K562 (cell line): ENCODE results near the gene IPO13. TPM values are rescaled to one million over a fixed set of nuclear protein-coding genes. Genes with fewer than 3 reads are reported as not detected.

ENCODE experiments used
- ATAC-seq: fragments of 200-7000 bp; cut with Tn5 transposase; 3 replicates; pipeline ENCODE4 v1.9.1; 2020; ENCODE audit warnings: moderate library complexity
- BruUV-seq: library from RNA; stranded (reverse); fragments of 400-500 nt; replicated peaks from 2 replicates; lab custom pipeline; 2021; lab: Mats Ljungman, UMichigan
- CTCF ChIA-PET: fragments of 300-600 bp; formaldehyde crosslinking; extraction: SDS; loops from one replicate; lab custom pipeline; 2021; ENCODE audit warnings: low intra/inter-chr PET ratio; lab: Yijun Ruan, JAX
- POLR2A ChIA-PET: fragments of 300-600, 350-650 bp; sonication (Branson Sonifier 250); formaldehyde crosslinking; extraction: SDS; loops from one replicate; lab custom pipeline; 2021; ENCODE audit warnings: antibody characterized with exemption, inconsistent platforms; lab: Yijun Ruan, JAX
- DNase-seq, 4 experiments: peaks; one replicate each; pipeline versions ENCODE4 v3.0.0 to v3.0.0-alpha.2; 2011 to 2018; ENCODE audit warnings: low spot score in 3 of 4, mixed read lengths in 3 of 4; ENCODE audit errors: extremely low read depth in 1 of 4
- FAIRE-seq: peaks from 2 replicates; lab custom pipeline; 2011; peaks lifted over from hg19 to GRCh38; lab: Jason Lieb, UNC
- H2AFZ ChIP-seq: 2 replicates; pipeline ENCODE4 v1.6.0; 2011; ENCODE audit warnings: low read depth, low read length, control low read depth, inconsistent platforms
- H3K27ac ChIP-seq: fragments of 200-600 bp; 3 replicates; pipeline ENCODE4 v1.8.0; 2011; ENCODE audit warnings: low read depth, mild to moderate bottlenecking, control low read depth, inconsistent platforms, low read length, moderate library complexity, mixed read lengths; ENCODE audit errors: extremely low read depth
- H3K27me3 ChIP-seq, 2 experiments: fragments of 300-600 bp in 1 of 2; 2 replicates in 1 of 2; 3 replicates in 1 of 2; pipeline versions ENCODE4 v1.6.0 to v1.8.0; 2011; ENCODE audit warnings: inconsistent platforms in 2 of 2, low read length in 2 of 2, mild to moderate bottlenecking in 1 of 2, mixed read lengths in 1 of 2, moderate library complexity in 1 of 2; ENCODE audit not compliant: control insufficient read depth in 2 of 2, insufficient read depth in 2 of 2
- H3K36me3 ChIP-seq: fragments of 300-600 bp; 3 replicates; pipeline ENCODE4 v1.8.0; 2011; ENCODE audit warnings: mild to moderate bottlenecking, low read length, inconsistent platforms; ENCODE audit not compliant: control insufficient read depth, insufficient read depth
- H3K4me1 ChIP-seq, 2 experiments: fragments of 200-600 bp in 1 of 2; replicated peaks in 1 of 2; 2 replicates in 1 of 2; 3 replicates in 1 of 2; pipeline versions ENCODE4 v1.5.1 to v1.8.0; 2011; ENCODE audit warnings: inconsistent platforms in 2 of 2, low read length in 2 of 2, mild to moderate bottlenecking in 1 of 2, mixed read lengths in 1 of 2, moderate library complexity in 1 of 2; ENCODE audit not compliant: control insufficient read depth in 2 of 2, insufficient read depth in 2 of 2
- H3K4me2 ChIP-seq: 2 replicates; pipeline ENCODE4 v1.6.1; 2011; ENCODE audit warnings: low read length, control low read depth, inconsistent platforms, mixed read lengths; ENCODE audit not compliant: insufficient read depth
- H3K4me3 ChIP-seq: fragments of 200-600 bp; sonication (generic), shearing (Covaris generic); 2 replicates; pipeline ENCODE4 v1.5.1; 2016; ENCODE audit warnings: control low read depth, inconsistent platforms
- H3K79me2 ChIP-seq: fragments of 200-600 bp; 3 replicates; pipeline ENCODE4 v1.8.0; 2011; ENCODE audit warnings: low read length, inconsistent platforms; ENCODE audit not compliant: control insufficient read depth, insufficient read depth
- H3K9ac ChIP-seq, 2 experiments: 2 replicates each; pipeline versions ENCODE4 v1.6.0 to v1.6.1; 2011; ENCODE audit warnings: low read depth in 2 of 2, low read length in 2 of 2, control low read depth in 1 of 2, inconsistent platforms in 1 of 2, mild to moderate bottlenecking in 1 of 2, mixed read lengths in 1 of 2; ENCODE audit not compliant: insufficient read depth in 1 of 2
- H3K9me1 ChIP-seq: one replicate; pipeline ENCODE4 v1.6.0; 2011; ENCODE audit warnings: inconsistent platforms, mild to moderate bottlenecking, low read length, moderate library complexity; ENCODE audit not compliant: control insufficient read depth, insufficient read depth
- H3K9me3 ChIP-seq: replicated peaks from 2 replicates; pipeline ENCODE4 v1.5.1; 2011; ENCODE audit warnings: low read depth, low read length, inconsistent platforms; ENCODE audit not compliant: control insufficient read depth, insufficient read depth
- H4K20me1 ChIP-seq: replicated peaks from 2 replicates; pipeline ENCODE4 v1.6.1; 2011; ENCODE audit warnings: low read length, inconsistent platforms, mixed read lengths; ENCODE audit not compliant: control insufficient read depth, insufficient read depth
- DPF2 ChIP-seq: fragments of 450-650 bp; IDR thresholded peaks from 2 replicates; pipeline ENCODE4 v1.6.1; 2016
- GATA2 ChIP-seq: sonication (generic); formaldehyde crosslinking; IDR thresholded peaks from 2 replicates; pipeline ENCODE4 v1.4.0; 2020; ENCODE audit warnings: mild to moderate bottlenecking, missing genetic modification reagents
- NFYB ChIP-seq: IDR thresholded peaks from 2 replicates; pipeline ENCODE4 v1.6.1; 2011; ENCODE audit warnings: mild to moderate bottlenecking, moderate library complexity; ENCODE audit not compliant: insufficient read length; ENCODE audit errors: extremely low read depth
- POLR2AphosphoS5 ChIP-seq: IDR thresholded peaks from 2 replicates; pipeline ENCODE4 v1.6.1; 2011; ENCODE audit warnings: mild to moderate bottlenecking, low read depth, low read length, moderate library complexity; ENCODE audit not compliant: control insufficient read depth, insufficient read depth
- SMARCA4 ChIP-seq: fragments of 450-650 bp; IDR thresholded peaks from 2 replicates; pipeline ENCODE4 v1.6.1; 2016
- TAL1 ChIP-seq: fragments of 450-650 bp; IDR thresholded peaks from 2 replicates; pipeline ENCODE4 v1.6.1; 2016; ENCODE audit warnings: mild to moderate bottlenecking
- TCF3 ChIP-seq: sonication (generic); formaldehyde crosslinking; IDR thresholded peaks from 2 replicates; pipeline ENCODE4 v1.4.0; 2020; ENCODE audit warnings: mild to moderate bottlenecking, missing genetic modification reagents
- YBX1 ChIP-seq: fragments of 450-650 bp; IDR thresholded peaks from 2 replicates; pipeline ENCODE4 v1.7.1; 2016; ENCODE audit warnings: mild to moderate bottlenecking
- WGBS: fragments of 100-300 bp; shearing (Covaris generic); methylation state at CpG from one replicate; pipeline ENCODE4 v1.1.6; 2016; ENCODE audit warnings: low coverage, mixed read lengths; ENCODE audit not compliant: insufficient coverage; ENCODE audit errors: missing lambda C conversion rate; 5-methylcytosine and 5-hydroxymethylcytosine counted together
- in situ Hi-C: fragments of 300-500 bp; cut with MboI; formaldehyde crosslinking; loops from 4 replicates; pipeline ENCODE4 v1.15.0; 2018; ENCODE audit warnings: inconsistent platforms, mixed read lengths
- intact Hi-C: fragments of 100-400 bp; cut with micrococcal nuclease; formaldehyde crosslinking; loops from 2 replicates; pipeline ENCODE4 v1.14.2; 2022
- polyA plus RNA-seq, 8 experiments: library from polyadenylated mRNA; depleted of rRNA in 4 of 8; stranded (reverse) in 5 of 8; unstranded in 3 of 8; fragments of >200 nt; fragmentation: Nextera tagmentation in 2 of 8; fragmentation: Illumina TruSeq in 1 of 8; extraction: Ambion mirVana in 2 of 8; extraction: Trizol in 1 of 8; gene quantifications; 2 replicates each; pipeline versions ENCODE4 v1.2.1 to v1.2.3, GENCODE V29; 2011 to 2014; ENCODE audit warnings: inconsistent platforms in 1 of 8, missing spikeins in 1 of 8
- total RNA-seq, 7 experiments: library from RNA; depleted of rRNA in 6 of 7; stranded (reverse); fragments of >200 nt in 6 of 7; fragmentation: Illumina TruSeq in 2 of 7; extraction: Trizol in 2 of 7; gene quantifications; 2 replicates each; pipeline versions ENCODE4 v1.2.1 to v1.2.3, GENCODE V29; 2011 to 2021; ENCODE audit warnings: low replicate concordance in 1 of 7
- TF ChIP-seq, protein P1 (sequence below): fragments of 250-450 bp; sonication (Bioruptor Pico); IDR thresholded peaks from 2 replicates; pipeline ENCODE4 v1.4.0; 2020
- TF ChIP-seq, protein P2 (sequence below): sonication (generic); formaldehyde crosslinking; IDR thresholded peaks from 2 replicates; pipeline ENCODE4 v1.9.0; 2022; ENCODE audit warnings: mild to moderate bottlenecking, missing genetic modification reagents
- TF ChIP-seq, protein P3 (sequence below): fragments of 200-800 bp; sonication (Bioruptor generic); IDR thresholded peaks from 2 replicates; pipeline ENCODE4 v1.6.1; 2017; ENCODE audit warnings: missing genetic modification characterization, missing compliant biosample characterization

Gene IPO13
- total and polyA plus RNA-seq, 9 of the 15 experiments (the other 6 are each of a cell fraction or from before 2014, with no cell fraction given): 7.0 to 30.8 (median 16.2) TPM

DNA sequence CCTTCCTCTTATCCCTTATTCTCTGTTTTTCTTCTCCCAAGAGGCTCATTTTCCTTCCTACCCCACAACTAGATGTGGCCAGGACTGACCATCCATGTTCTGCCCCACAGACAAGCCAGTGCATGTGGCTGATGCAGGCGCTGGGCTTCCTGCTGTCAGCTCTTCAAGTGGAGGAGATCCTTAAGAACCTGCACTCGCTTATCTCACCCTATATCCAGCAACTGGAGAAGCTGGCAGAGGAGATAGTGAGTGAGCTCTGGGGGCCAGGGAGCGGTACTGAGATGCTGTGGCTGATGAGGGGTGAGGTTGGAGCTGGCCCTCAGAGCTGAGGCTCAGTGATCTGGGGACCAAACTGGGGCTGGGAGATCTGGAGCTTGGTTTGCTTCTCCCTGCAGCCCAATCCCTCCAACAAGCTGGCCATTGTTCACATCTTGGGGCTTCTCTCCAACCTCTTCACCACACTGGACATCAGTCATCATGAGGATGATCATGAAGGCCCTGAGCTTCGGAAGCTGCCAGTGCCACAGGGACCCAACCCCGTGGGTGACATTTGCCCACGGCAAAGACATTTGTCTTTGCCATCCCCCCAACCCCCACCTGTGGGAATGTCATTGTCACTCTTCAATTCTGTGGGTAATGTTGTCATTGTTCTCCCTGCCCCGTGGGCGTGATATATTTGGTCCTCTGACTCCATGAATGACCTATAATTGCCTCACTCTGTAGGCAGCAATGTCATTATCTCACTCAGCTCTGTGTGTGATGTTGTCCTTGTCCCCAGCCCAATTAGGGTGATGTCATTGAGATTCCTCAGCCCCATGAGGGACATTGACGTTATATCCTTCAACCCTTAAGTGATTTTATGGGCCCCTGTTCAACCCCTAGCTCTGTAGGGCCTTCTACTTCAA is 11.9 kb downstream of the IPO13 start:
- peak; percentile 60 for FAIRE-seq
- TF ChIP-seq POLR2AphosphoS5 (peak; percentile 42; the same call in 1 of the 2 replicates), YBX1 (no peak), TAL1 (peak; percentile 77), GATA2 (CRISPR knock-in tag) (peak; percentile 77), TCF3 (peak; percentile 91), SMARCA4 (peak; percentile 40; the same call in 1 of the 2 replicates), NFYB (no peak), DPF2 (peak; percentile 57)
- TF ChIP-seq, protein P1, sequence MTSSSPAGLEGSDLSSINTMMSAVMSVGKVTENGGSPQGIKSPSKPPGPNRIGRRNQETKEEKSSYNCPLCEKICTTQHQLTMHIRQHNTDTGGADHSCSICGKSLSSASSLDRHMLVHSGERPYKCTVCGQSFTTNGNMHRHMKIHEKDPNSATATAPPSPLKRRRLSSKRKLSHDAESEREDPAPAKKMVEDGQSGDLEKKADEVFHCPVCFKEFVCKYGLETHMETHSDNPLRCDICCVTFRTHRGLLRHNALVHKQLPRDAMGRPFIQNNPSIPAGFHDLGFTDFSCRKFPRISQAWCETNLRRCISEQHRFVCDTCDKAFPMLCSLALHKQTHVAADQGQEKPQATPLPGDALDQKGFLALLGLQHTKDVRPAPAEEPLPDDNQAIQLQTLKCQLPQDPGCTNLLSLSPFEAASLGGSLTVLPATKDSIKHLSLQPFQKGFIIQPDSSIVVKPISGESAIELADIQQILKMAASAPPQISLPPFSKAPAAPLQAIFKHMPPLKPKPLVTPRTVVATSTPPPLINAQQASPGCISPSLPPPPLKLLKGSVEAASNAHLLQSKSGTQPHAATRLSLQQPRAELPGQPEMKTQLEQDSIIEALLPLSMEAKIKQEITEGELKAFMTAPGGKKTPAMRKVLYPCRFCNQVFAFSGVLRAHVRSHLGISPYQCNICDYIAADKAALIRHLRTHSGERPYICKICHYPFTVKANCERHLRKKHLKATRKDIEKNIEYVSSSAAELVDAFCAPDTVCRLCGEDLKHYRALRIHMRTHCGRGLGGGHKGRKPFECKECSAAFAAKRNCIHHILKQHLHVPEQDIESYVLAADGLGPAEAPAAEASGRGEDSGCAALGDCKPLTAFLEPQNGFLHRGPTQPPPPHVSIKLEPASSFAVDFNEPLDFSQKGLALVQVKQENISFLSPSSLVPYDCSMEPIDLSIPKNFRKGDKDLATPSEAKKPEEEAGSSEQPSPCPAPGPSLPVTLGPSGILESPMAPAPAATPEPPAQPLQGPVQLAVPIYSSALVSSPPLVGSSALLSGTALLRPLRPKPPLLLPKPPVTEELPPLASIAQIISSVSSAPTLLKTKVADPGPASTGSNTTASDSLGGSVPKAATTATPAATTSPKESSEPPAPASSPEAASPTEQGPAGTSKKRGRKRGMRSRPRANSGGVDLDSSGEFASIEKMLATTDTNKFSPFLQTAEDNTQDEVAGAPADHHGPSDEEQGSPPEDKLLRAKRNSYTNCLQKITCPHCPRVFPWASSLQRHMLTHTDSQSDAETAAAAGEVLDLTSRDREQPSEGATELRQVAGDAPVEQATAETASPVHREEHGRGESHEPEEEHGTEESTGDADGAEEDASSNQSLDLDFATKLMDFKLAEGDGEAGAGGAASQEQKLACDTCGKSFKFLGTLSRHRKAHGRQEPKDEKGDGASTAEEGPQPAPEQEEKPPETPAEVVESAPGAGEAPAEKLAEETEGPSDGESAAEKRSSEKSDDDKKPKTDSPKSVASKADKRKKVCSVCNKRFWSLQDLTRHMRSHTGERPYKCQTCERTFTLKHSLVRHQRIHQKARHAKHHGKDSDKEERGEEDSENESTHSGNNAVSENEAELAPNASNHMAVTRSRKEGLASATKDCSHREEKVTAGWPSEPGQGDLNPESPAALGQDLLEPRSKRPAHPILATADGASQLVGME (CRISPR knock-in tag): peak; percentile 70; the same call in 1 of the 2 replicates
- TF ChIP-seq, protein P2, sequence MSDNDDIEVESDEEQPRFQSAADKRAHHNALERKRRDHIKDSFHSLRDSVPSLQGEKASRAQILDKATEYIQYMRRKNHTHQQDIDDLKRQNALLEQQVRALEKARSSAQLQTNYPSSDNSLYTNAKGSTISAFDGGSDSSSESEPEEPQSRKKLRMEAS (CRISPR knock-in tag): no peak
- TF ChIP-seq, protein P3, sequence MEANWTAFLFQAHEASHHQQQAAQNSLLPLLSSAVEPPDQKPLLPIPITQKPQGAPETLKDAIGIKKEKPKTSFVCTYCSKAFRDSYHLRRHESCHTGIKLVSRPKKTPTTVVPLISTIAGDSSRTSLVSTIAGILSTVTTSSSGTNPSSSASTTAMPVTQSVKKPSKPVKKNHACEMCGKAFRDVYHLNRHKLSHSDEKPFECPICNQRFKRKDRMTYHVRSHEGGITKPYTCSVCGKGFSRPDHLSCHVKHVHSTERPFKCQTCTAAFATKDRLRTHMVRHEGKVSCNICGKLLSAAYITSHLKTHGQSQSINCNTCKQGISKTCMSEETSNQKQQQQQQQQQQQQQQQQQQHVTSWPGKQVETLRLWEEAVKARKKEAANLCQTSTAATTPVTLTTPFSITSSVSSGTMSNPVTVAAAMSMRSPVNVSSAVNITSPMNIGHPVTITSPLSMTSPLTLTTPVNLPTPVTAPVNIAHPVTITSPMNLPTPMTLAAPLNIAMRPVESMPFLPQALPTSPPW (CRISPR knock-in tag): peak; percentile 44; the same call in 1 of the 2 replicates

More for the DNA sequence above, 11.9 kb downstream of the IPO13 start:
- ATAC-seq (peak; percentile 76), DNase-seq (peak; percentile 65 to 77 (median 70))
- intact Hi-C loops (no loop called here), in situ Hi-C loops (no loop called here)
- Histone ChIP-seq H3K79me2 (no peaks in the 10 kb centered on the region), H3K9me3 (no peaks in the 10 kb centered on the region), H3K4me1 (peaks cover 15 to 16% of the 10 kb centered on the region in 2 experiments; a peak in 4 of 5 replicates), H3K9ac (peak overlapping the region in 1 of 2 experiments; percentile 11; a peak in 1 of 4 replicates), H3K4me3 (no peak overlapping the region), H4K20me1 (peaks cover 9% of the 10 kb centered on the region; the same call in 1 of the 2 replicates), H3K27ac (no peak overlapping the region), H3K4me2 (no peak overlapping the region; the same call in 1 of the 2 replicates), H3K27me3 (no peaks in the 10 kb centered on the region), H3K36me3 (peaks cover 68% of the 10 kb centered on the region), H2AFZ (no peak overlapping the region), H3K9me1 (no peaks in the 10 kb centered on the region)
- POLR2A ChIA-PET: interaction anchor here (0.6 to 2.0 kb wide), 9 partner anchors 8 to 265 kb away, joined by 3 to 11 read pairs (median 3); partner anchors contain the start of genes ATP6V0B, DPH2 and IPO13
- CTCF ChIA-PET: no interaction called here
- no TSS peak for BruUV-seq
- WGBS: 48% methylated on average over 9 of the region's 9 CpGs
